Retinal pigment epithelial cell (primary cell): ENCODE data around the gene POLA1.

ENCODE experiments used
- DNase-seq: peaks from one replicate; pipeline ENCODE4 v3.0.0-alpha.2; 2010; ENCODE audit warnings: low read depth
- H3K4me3 ChIP-seq: 2 replicates; pipeline ENCODE4 v1.5.1; 2011; ENCODE audit warnings: mild to moderate bottlenecking, low read length, control low read depth, moderate library complexity
- TF ChIP-seq, protein P1 (sequence below): conservative IDR thresholded peaks from 2 replicates; pipeline ENCODE4 v1.5.1; 2011; ENCODE audit warnings: low read depth, low read length, control low read depth, inconsistent platforms

The POLA1 gene

GRCh38 chrX:24890677-24891076 lies 197.0 kb downstream of the POLA1 start:
- TF ChIP-seq, protein P1, sequence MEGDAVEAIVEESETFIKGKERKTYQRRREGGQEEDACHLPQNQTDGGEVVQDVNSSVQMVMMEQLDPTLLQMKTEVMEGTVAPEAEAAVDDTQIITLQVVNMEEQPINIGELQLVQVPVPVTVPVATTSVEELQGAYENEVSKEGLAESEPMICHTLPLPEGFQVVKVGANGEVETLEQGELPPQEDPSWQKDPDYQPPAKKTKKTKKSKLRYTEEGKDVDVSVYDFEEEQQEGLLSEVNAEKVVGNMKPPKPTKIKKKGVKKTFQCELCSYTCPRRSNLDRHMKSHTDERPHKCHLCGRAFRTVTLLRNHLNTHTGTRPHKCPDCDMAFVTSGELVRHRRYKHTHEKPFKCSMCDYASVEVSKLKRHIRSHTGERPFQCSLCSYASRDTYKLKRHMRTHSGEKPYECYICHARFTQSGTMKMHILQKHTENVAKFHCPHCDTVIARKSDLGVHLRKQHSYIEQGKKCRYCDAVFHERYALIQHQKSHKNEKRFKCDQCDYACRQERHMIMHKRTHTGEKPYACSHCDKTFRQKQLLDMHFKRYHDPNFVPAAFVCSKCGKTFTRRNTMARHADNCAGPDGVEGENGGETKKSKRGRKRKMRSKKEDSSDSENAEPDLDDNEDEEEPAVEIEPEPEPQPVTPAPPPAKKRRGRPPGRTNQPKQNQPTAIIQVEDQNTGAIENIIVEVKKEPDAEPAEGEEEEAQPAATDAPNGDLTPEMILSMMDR: no peak
- no peak for DNase-seq
- no peak overlapping the region for H3K4me3 ChIP-seq

GRCh38 chrX:24899391-24899790 lies 205.7 kb downstream of the POLA1 start:
- H3K4me3 ChIP-seq: no peak overlapping the region
- TF ChIP-seq, protein P1: no peak
- no peak for DNase-seq

DNA sequence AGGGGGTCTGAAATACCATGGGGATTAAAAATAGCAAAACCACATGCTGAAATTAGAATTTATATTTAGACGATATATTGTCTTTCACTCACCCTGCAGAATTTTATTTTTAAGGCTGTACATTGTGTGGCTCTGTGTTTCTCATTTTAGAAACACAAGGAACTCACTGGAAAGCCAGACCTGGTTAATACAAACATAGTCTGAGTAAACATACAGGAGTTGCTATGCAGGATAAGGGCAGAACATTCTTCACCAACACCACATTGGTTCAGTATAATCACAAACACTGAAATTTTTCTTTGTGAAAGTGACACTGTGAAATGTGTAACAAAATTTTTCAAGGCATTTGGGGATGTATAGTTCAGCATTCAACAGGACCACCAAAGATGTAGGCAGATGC lies 206.5 kb downstream of the POLA1 start:
- TF ChIP-seq, protein P1: no peak
- H3K4me3 ChIP-seq: no peak overlapping the region
- no peak for DNase-seq

DNA sequence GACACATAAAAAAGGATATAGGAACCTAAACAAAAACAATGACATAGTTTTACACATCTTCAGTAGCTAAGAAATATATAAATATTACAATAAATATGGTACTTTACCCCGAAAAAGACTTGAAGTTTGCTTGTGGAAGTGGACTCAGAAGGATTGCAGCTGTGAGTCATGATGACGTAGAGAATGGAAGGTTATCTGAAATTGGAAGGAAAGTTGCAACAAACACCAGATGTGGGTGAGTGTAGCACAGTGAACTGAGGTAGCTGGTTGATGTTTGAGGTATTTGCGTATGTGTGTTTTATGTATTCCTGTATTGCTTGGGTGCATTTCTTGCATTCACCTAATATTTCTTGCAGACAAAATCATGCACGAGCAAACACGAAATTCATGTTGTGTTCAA lies 209.1 kb downstream of the POLA1 start:
- no peak overlapping the region for H3K4me3 ChIP-seq
- no peak for DNase-seq
- TF ChIP-seq, protein P1: no peak

DNA sequence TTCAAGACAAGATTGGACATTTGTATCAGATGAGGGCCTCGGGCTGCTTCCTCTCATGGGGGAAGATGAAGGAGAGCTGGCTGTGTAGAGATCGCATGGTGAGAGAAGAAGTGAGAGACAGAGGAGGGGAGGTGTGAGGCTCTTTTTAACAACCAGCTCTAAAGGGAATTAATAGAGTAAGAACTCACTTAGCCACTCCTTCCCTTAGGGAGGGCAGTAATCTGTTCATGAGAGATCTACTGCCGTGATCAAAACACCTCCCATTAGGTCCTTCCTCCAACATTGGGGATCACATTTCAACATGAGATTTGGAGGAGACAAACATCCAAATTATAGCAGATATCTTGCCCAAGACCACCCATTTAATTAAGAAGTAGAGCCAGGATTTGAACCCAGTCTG lies 225.0 kb downstream of the POLA1 start:
- H3K4me3 ChIP-seq: no peak overlapping the region
- DNase-seq: no peak
- TF ChIP-seq, protein P1: no peak

DNA sequence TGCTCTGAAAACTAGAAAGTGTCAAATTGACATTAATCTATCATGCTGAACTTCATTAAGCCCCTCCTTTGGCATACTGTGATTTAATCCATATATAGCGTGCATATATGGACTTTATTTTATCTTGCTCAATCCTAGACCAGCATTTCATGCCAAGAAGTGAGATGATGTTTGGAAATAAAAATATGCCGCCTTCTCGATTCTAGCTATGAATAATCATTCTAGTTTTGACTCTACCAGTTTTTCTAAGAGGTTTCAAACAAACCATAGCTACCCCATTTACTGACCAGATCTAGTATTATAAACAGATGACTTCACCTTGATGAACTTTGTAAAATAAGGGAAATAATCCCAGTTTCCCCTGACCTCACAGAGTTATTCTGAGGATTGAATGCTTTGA lies 227.1 kb downstream of the POLA1 start:
- TF ChIP-seq, protein P1: no peak
- H3K4me3 ChIP-seq: no peak overlapping the region
- no peak for DNase-seq

DNA sequence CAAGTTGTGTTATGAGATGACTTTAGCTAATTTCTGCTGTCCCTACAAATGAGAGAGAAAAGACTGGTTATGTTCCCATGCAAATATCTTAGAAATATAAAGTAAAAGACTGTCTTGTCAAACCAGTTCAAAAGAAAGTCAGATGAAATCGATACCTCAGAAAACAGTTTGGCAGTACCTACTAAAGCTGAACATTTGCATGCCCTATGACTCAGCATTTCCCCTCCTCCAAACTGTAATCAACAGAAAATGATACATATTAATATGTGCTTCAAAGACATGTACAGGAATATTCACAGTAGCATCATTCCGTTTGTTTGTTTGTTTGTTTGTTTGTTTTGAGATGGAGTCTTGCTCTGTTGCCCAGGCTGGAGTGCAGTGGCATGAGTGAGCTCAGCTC lies 231.7 kb downstream of the POLA1 start:
- TF ChIP-seq, protein P1: no peak
- DNase-seq: no peak
- no peak overlapping the region for H3K4me3 ChIP-seq
